ENCODE results near the gene RHOBTB3.

DNA sequence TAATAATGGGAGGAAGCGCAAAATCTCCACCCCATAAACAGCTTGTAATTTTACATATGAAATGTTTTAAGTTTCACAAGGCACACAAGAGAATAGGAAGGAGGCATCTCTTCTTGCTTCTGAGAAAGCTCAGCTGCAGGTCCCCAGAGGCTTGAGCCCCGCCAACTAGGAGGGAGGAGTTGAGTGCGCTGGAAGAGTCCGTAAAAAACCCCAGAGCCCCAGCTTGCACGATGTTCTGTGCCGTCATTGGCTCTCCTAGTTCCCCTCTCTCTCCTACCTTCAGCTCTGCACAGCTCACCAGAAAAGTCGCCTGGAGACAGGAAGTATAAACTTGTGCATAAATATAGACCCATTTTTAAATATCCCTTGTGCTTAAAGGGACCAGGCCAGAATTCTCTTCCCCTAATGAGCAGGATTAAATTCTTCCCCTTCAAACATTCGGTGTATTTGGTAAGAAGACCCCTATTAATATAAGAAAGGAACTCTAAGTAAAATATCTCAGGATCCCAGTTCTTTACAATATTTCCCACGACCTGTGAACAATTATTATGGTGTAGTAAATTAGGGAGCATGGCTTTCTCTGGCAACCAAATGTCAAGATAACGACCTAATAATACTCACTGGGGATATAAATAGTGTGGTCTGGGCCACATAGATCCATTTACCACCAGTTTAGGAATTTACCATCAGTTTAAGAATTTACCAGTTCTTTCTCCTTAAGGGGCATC lies 77.7 kb downstream of the RHOBTB3 start:
- TF ChIP-seq OSR1 (CRISPR knock-in tag; IDR thresholded peaks at IDR 0.05) (no peak), ARNTL (CRISPR knock-in tag; IDR thresholded peaks at IDR 0.05; ENCODE audit: borderline replicate concordance, low read depth) (no peak), RARB (CRISPR knock-in tag; IDR thresholded peaks at IDR 0.05) (no peak), ISL1 (CRISPR knock-in tag; IDR thresholded peaks at IDR 0.05) (no peak), GLIS3 (CRISPR knock-in tag; IDR thresholded peaks at IDR 0.05) (no peak)

Measured in SK-N-SH treated with all-trans-retinoic acid at 6 μM for 48 hours (cell line).